ENCODE results near the gene SDS. TPM values are rescaled to one million over a fixed set of nuclear protein-coding genes. Genes with fewer than 3 reads are reported as not detected.

The SDS gene
- polyA plus RNA-seq, 1 experiment, result not detected

DNA sequence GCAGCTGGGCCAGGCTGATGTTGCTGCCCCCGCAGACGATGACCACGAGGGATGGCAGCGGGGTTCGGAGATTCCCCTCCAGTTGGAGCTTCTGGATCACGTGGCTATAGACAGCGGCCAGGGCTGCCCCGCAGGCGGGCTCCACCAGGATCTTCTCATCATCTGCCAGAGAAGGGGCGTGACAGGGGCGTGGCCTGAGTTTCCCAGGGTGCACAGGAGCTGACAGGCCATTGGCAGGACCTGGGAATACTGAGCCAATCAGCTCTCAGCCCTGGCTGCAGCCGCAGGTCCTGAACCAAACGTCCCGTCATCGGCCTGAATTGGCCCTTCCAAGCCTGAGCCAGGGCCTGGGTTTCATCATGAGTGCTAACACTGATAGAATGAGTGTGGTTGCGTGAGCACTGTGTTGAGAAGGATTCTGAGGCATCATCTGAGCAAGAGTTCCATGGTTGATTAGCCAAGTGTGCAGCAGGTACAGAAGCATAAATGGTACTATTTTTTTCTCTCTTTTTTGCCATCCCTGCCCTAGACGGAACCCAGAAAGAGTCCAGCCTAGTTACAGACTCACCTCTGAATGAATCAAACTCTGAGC lies 10.6 kb downstream of the SDS start:
- no peak for TF ChIP-seq CTCF (IDR thresholded peaks at IDR 0.05; ENCODE audit: low read depth, low read length)
- H3K9me3 ChIP-seq (ENCODE audit: control insufficient read depth, insufficient read depth, low read length), result peaks cover 5% of the 10 kb centered on the region; the same call in 1 of the 2 replicates
- ChIA-PET CTCF (no interaction called here), POLR2A (no interaction called here)
- no peak overlapping the region for H3K4me3 ChIP-seq (ENCODE audit: low read depth, low read length)
- peaks cover 7% of the 10 kb centered on the region for H3K27me3 ChIP-seq (ENCODE audit: control insufficient read depth, insufficient read depth, low read length)
- DNase-seq (ENCODE audit: low read depth, low spot score), result no peak
- no peak overlapping the region for H3K27ac ChIP-seq (ENCODE audit: low read depth, low read length)

GRCh38 chr12:113392520-113392919 lies 11.2 kb downstream of the SDS start:
- Histone ChIP-seq H3K27me3 (ENCODE audit: control insufficient read depth, insufficient read depth, low read length) (peaks cover 5% of the 10 kb centered on the region), H3K27ac (ENCODE audit: low read depth, low read length) (no peak overlapping the region), H3K9me3 (ENCODE audit: control insufficient read depth, insufficient read depth, low read length) (peaks cover 5% of the 10 kb centered on the region; the same call in 1 of the 2 replicates), H3K4me3 (ENCODE audit: low read depth, low read length) (no peak overlapping the region)
- TF ChIP-seq CTCF (IDR thresholded peaks at IDR 0.05; ENCODE audit: low read depth, low read length), result no peak
- POLR2A ChIA-PET, result no interaction called here
- CTCF ChIA-PET, result no interaction called here
- no peak for DNase-seq (ENCODE audit: low read depth, low spot score)

- H3K27me3 ChIP-seq (ENCODE audit: control insufficient read depth, insufficient read depth, low read length), result no peaks in the 10 kb centered on the region
- POLR2A ChIA-PET, result no interaction called here
- CTCF ChIA-PET, result no interaction called here
- TF ChIP-seq CTCF (IDR thresholded peaks at IDR 0.05; ENCODE audit: low read depth, low read length), result no peak
- no peak overlapping the region for H3K4me3 ChIP-seq (ENCODE audit: low read depth, low read length)
- peaks cover 5% of the 10 kb centered on the region; the same call in 1 of the 2 replicates for H3K9me3 ChIP-seq (ENCODE audit: control insufficient read depth, insufficient read depth, low read length)
- H3K27ac ChIP-seq (ENCODE audit: low read depth, low read length), result no peak overlapping the region
- no peak for DNase-seq (ENCODE audit: low read depth, low spot score)
These were observed 11.9 kb downstream of the SDS start for GRCh38 chr12:113391650-113392337.

- H3K4me3 ChIP-seq (ENCODE audit: low read depth, low read length), result no peak overlapping the region
- H3K9me3 ChIP-seq (ENCODE audit: control insufficient read depth, insufficient read depth, low read length), result peaks cover 5% of the 10 kb centered on the region; the same call in 1 of the 2 replicates
- ChIA-PET POLR2A (no interaction called here), CTCF (no interaction called here)
- DNase-seq (ENCODE audit: low read depth, low spot score), result no peak
- H3K27me3 ChIP-seq (ENCODE audit: control insufficient read depth, insufficient read depth, low read length), result no peaks in the 10 kb centered on the region
- no peak for TF ChIP-seq CTCF (IDR thresholded peaks at IDR 0.05; ENCODE audit: low read depth, low read length)
- H3K27ac ChIP-seq (ENCODE audit: low read depth, low read length), result no peak overlapping the region
These were observed 12.5 kb downstream of the SDS start for GRCh38 chr12:113391145-113391544.

Data from AG04450 (cell line).